NOMO-1 treated with DMSO at 0.1 percent for 48 hours (cell line): ENCODE results near the gene PSMF1.

ENCODE experiments used
- DNase-seq: peaks from one replicate; lab custom pipeline; 2025; ENCODE audit not compliant: unreplicated experiment; lab: John Stamatoyannopoulos, UW

Gene PSMF1

GRCh38 chr20:1118336-1119127 lies at the start of gene PSMF1:
TSS of gene PSMF1 (plus strand) at chr20:1118602. CDS start at chr20:1118774, 172 bp downstream.
- DNase-seq: peak; percentile 91

GRCh38 chr20:1072258-1072657 lies 46.1 kb upstream of the PSMF1 start:
- DNase-seq: no peak

GRCh38 chr20:1075616-1076015 lies 42.8 kb upstream of the PSMF1 start:
- no peak for DNase-seq

- peak; percentile 35 for DNase-seq
Observed at GRCh38 chr20:1081891-1082290, 36.5 kb upstream of the PSMF1 start.

- no peak for DNase-seq
Observed at GRCh38 chr20:1083431-1084080, 34.8 kb upstream of the PSMF1 start.

GRCh38 chr20:1085492-1086276 lies 32.7 kb upstream of the PSMF1 start:
- no peak for DNase-seq

GRCh38 chr20:1086277-1087213 lies 31.9 kb upstream of the PSMF1 start:
- DNase-seq: no peak

GRCh38 chr20:1087311-1087905 lies 31.0 kb upstream of the PSMF1 start:
- no peak for DNase-seq

GRCh38 chr20:1094751-1095150 lies 23.7 kb upstream of the PSMF1 start:
- DNase-seq: no peak

GRCh38 chr20:1101533-1101932 lies 16.9 kb upstream of the PSMF1 start:
- no peak for DNase-seq

GRCh38 chr20:1102016-1102415 lies 16.4 kb upstream of the PSMF1 start:
- no peak for DNase-seq

- DNase-seq: no peak
Observed at GRCh38 chr20:1103751-1104150, 14.7 kb upstream of the PSMF1 start.

GRCh38 chr20:1105599-1106194 lies 12.7 kb upstream of the PSMF1 start:
- DNase-seq: no peak

GRCh38 chr20:1107176-1107575 lies 11.2 kb upstream of the PSMF1 start:
- DNase-seq: no peak

GRCh38 chr20:1108437-1108920 lies 9.9 kb upstream of the PSMF1 start:
- no peak for DNase-seq

- no peak for DNase-seq
Observed at GRCh38 chr20:1112908-1113307, 5.5 kb upstream of the PSMF1 start.

- no peak for DNase-seq
Observed at GRCh38 chr20:1118004-1118335, 432 bp upstream of the PSMF1 start.

GRCh38 chr20:1119128-1119505 lies 715 bp downstream of the PSMF1 start:
- DNase-seq: no peak

GRCh38 chr20:1119524-1119923 lies 1.1 kb downstream of the PSMF1 start:
- no peak for DNase-seq

GRCh38 chr20:1121429-1121828 lies 3.0 kb downstream of the PSMF1 start:
- no peak for DNase-seq
